Right ventricle myocardium inferior (tissue), 1 donor: ENCODE results near the gene TBC1D5. TPM values are rescaled to one million over a fixed set of nuclear protein-coding genes. Genes with fewer than 3 reads are reported as not detected.
"Not testable (repeated sequence)": the region's sequence is repeated elsewhere in the genome, so short reads cannot be mapped to it uniquely, and the experiment has no call there.

Experiments
- ATAC-seq: fragments of 200-7000 bp; cut with Tn5 transposase; one replicate; pipeline ENCODE4 v1.9.1; 2020; ENCODE audit warnings: mild to moderate bottlenecking, moderate library complexity
- DNase-seq: peaks from one replicate; pipeline ENCODE4 v3.0.0; 2021; ENCODE audit errors: missing footprints
- intact Hi-C: fragments of 100-400 bp; cut with DNase I; formaldehyde crosslinking; loops from one replicate; pipeline ENCODE4 v1.11.0; 2022
- total RNA-seq: library from RNA; stranded (reverse); fragmentation: NEBNext Ultra II Directional; extraction: Animal tissue kit (Norgen Biotek cat#: 25700); gene quantifications from one replicate; pipeline ENCODE4 v1.2.1, GENCODE V29; 2021
- donor health status: DM: no; HTN: yes; CAD: no; lungs with severe emphysema.

The TBC1D5 gene
- total RNA-seq, 1 donor from 2014 or later = 34.4 TPM

GRCh38 chr3:17369973-17370372 lies 372.5 kb downstream of the TBC1D5 start:
- no peak for DNase-seq
- no peak for ATAC-seq
- intact Hi-C loops = no loop called here

- DNase-seq (no peak), ATAC-seq (no peak)
- intact Hi-C loops = no loop called here
Observed at GRCh38 chr3:17367171-17367570, 375.3 kb downstream of the TBC1D5 start.

- no peak for DNase-seq
- intact Hi-C loops = no loop called here
- no peak for ATAC-seq
Observed at GRCh38 chr3:17360991-17361390, 381.4 kb downstream of the TBC1D5 start.

- intact Hi-C loops = no loop called here
- DNase-seq = no peak
- no peak for ATAC-seq
Observed at GRCh38 chr3:17359911-17360310, 382.5 kb downstream of the TBC1D5 start.

GRCh38 chr3:17357035-17357710 lies 385.3 kb downstream of the TBC1D5 start:
- ATAC-seq (no peak), DNase-seq (no peak)
- intact Hi-C loops = no loop called here

- ATAC-seq (no peak), DNase-seq (no peak)
- intact Hi-C loops = no loop called here
Observed at GRCh38 chr3:17356585-17356984, 385.8 kb downstream of the TBC1D5 start.

GRCh38 chr3:17355591-17355990 lies 386.8 kb downstream of the TBC1D5 start:
- intact Hi-C loops = no loop called here
- DNase-seq (no peak), ATAC-seq (no peak)

DNA sequence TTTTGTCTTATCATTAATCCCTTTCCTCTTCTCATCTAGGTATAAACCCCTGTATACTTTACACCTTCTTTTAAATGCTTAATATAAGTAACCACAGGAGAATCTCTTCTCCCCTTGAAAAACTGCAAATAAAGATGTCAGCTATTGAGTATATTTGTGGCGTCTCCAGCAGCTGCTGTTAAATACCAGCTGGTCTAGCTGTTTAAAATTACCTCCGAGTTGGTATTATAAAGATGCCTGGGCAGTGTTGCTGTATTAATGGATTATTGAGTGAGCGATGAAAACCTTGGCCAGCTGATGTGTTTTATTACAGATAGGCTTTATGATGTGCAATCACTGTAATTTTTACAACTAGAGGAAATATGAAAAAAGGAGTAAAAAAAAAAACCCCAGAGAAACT lies 388.1 kb downstream of the TBC1D5 start:
- ATAC-seq (no peak), DNase-seq (no peak)
- intact Hi-C loops = no loop called here

- DNase-seq (no peak), ATAC-seq (no peak)
- intact Hi-C loops = no loop called here
Observed at GRCh38 chr3:17352620-17353019, 389.8 kb downstream of the TBC1D5 start.

DNA sequence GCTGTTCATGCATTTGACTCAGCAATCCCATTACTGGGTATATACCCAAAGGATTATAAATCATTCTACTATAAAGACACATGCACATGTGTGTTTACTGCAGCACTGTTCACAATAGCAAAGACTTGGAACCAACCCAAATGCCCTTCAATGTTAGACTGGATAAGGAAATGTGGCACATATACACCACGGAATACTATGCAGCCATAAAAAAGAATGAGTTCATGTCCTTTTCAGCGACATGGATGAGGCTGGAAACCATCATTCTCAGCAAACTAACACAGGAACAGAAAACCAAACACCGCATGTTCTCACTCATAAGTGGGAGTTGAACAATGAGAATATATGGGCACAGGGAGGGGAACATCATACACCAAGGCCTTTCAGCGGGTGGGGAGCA lies 391.2 kb downstream of the TBC1D5 start:
- intact Hi-C loops, DNase-seq, ATAC-seq: not testable (repeated sequence)

GRCh38 chr3:17349093-17349492 lies 393.3 kb downstream of the TBC1D5 start:
- intact Hi-C loops = no loop called here
- no peak for ATAC-seq
- no peak for DNase-seq

DNA sequence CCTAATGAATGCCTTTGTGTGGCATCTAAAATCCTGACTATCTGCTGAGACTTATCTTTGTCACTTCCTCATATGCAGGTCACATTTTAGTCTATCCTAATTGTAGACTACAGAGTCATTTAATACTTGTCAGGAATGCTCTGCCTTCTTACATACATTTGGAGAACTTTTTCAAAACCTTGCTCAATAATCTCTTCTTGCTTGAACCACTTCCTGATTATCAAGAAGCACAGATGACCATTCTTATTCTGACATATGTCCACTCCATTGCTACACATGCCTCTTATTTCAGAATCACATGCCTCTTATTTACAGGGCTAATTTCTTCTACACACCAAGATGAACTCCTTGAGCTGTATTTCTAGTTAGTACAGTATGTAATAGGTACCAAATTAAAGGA lies 400.3 kb downstream of the TBC1D5 start:
- DNase-seq (no peak), ATAC-seq (no peak)
- intact Hi-C loops = no loop called here

- DNase-seq (no peak), ATAC-seq (no peak)
- intact Hi-C loops = no loop called here
Observed at GRCh38 chr3:17340693-17341092, 401.7 kb downstream of the TBC1D5 start.

- intact Hi-C loops = no loop called here
- DNase-seq (no peak), ATAC-seq (no peak)
Observed at GRCh38 chr3:17340261-17340660, 402.2 kb downstream of the TBC1D5 start.

DNA sequence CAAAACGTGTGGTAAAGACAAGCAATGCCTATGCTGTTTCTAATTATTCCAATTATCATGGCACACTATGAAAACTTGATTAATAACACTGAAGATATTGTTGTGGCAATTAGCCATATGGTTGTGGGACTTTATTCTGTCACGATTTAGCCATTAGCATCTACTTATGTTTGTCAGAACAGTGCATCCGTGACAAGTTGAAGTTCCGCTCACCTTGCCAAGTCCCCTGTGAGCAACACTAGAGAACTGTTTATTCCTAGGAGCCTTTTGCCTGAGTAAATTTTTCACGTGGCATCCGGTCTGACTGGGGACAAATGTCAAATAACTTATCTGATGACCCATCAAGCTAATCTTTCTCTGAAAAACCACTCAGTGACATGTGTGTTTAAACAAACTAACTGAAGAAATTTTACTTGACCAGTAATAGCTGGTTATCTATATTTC lies 403.3 kb downstream of the TBC1D5 start:
- intact Hi-C loops = no loop called here
- ATAC-seq (no peak), DNase-seq (no peak)

DNA sequence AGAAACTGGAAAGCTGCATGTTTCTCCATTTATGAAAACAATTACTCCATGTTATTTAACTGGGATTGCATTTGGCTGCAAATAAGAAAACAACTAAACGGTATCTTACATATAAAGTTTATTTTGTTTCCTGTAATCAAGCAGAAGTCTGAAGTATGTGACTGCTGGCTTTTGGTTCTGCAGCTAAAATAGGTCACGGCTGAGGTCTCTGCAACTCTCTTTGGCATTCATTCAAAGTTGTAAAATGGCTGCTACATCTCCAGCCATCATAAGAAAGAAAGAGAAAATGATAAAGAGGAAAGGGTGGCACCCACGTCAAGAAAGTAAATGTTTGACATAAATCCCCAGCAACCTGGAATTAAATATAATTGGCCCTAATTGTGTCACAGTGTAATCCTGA lies 406.1 kb downstream of the TBC1D5 start:
- intact Hi-C loops = no loop called here
- ATAC-seq (no peak), DNase-seq (no peak)

GRCh38 chr3:17333893-17334292 lies 408.5 kb downstream of the TBC1D5 start:
- no peak for DNase-seq
- ATAC-seq = no peak
- intact Hi-C loops = no loop called here

DNA sequence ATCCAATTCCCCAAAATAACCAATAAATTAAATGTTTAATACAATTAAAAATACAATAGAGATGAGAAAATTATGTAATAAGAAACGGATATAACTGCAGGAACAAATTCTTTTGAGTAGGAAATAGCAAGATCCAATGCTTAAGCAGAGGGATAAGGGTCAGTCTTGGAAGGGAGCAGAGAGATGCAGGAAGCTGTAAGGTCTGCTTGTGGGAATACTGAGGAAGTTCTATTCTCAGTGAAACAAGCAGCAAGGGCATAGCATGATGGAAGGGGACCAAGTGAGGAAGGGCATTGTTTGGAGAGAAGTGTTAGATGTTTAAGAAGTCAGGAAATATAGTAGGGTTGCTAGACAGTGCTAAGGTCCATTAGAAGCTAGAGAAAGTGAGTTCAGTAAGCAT lies 409.0 kb downstream of the TBC1D5 start:
- DNase-seq (no peak), ATAC-seq (no peak)
- intact Hi-C loops = no loop called here

DNA sequence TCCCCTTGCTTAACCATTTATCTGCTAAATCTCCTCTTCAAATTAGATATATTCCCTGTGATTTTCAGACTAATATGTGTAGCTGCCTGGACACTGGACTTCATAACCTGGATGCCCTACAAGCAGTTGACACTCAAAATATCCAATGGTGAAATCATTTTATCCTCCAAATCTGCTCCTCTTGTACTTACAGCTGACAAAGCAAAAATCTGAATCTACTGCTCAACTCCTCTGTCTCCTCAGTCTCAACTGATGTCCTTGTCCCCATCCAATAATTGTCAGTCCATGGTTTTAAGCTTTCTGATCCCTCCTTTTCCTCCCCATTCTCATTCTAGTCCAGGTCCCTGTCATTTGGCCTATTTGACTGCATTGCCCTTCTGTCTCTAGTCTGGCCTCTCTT lies 411.8 kb downstream of the TBC1D5 start:
- ATAC-seq = no peak

DNA sequence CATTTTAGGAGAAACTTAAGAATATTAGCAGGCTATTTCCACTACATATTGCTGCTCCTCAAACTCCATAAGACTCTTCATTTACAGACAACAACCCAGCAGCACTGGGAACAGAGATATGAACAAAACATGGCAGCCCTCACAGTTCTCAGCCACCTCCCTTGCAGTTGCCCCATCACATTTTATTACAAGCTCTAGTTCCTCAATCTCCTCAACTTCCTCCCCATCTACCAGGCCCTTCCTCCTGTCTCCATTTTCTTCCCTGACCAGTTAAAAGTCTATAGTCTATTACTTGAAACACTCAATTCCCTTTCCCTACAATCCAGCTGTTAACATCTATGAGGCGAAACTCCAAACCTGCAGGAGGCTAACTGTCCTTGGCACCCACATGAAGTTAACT lies 412.5 kb downstream of the TBC1D5 start:
- intact Hi-C loops = no loop called here
- no peak for ATAC-seq

More for the DNA sequence above, 411.8 kb downstream of the TBC1D5 start:
- intact Hi-C loops = no loop called here
- no peak for DNase-seq

DNA sequence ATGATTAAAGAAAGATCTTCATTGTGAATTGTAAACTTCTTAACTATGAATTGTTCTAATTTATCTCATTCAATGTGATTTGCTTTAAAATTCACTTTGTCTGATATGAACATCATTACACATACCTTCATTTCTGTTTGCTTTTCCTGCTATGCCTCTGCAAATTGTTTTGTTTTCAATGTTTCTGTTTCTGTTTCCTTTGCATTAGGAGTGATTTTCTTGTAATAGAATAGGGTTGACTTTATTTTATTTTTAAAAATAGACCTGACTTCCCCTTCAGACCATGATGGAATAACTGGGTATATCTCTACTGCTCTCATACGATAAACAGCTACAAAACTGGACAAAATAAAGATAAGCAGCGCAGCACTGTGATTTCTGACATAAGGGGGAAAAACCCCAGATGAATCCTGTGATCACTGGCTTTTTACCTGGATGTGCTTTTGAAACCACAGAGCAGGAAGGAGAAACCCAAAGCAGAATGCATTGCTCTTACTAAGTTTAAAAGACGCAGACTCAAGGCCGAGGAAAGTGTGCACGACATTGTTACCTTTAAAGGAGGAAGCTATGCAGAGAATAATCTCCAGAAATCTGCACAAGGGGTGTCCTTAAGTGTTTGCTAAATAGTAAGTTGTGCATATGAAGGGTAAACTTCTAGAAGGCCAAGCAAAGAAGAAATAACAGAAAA lies 420.2 kb downstream of the TBC1D5 start:
- ATAC-seq = no peak
- intact Hi-C loops = no loop called here
- DNase-seq = no peak

More for the DNA sequence above, 412.5 kb downstream of the TBC1D5 start:
- no peak for DNase-seq
